Heart left ventricle (tissue), 16 donors: ENCODE results near the gene MAFF. TPM values are rescaled to one million over a fixed set of nuclear protein-coding genes. Genes with fewer than 3 reads are reported as not detected.

ENCODE experiments used
- ATAC-seq, 4 donors: fragments of 200-7000 bp; cut with Tn5 transposase; one replicate each; pipeline ENCODE4 v1.9.1; 2020 to 2022; ENCODE audit warnings: moderate library complexity in 4 of 4, mild to moderate bottlenecking in 3 of 4, moderate number of reproducible peaks in 1 of 4
- DNase-seq, 5 donors: peaks; one replicate each; pipeline ENCODE4 v3.0.0-alpha.2; 2020
- H3K27ac ChIP-seq, 12 donors: fragments of 200-600 bp; sonication (generic) in 4 of 12; one replicate each; pipeline versions ENCODE4 v1.5.0 to v1.8.0; 2016 to 2022; ENCODE audit warnings: mild to moderate bottlenecking in 2 of 12
- H3K27me3 ChIP-seq, 9 donors: fragments of 200-600 bp; sonication (generic) in 2 of 9; one replicate each; pipeline versions ENCODE4 v1.5.1 to v1.8.0; 2016 to 2022; ENCODE audit warnings: mild to moderate bottlenecking in 3 of 9
- H3K36me3 ChIP-seq, 9 donors: fragments of 200-600 bp; sonication (generic) in 2 of 9; one replicate each; pipeline versions ENCODE4 v1.5.0 to v1.8.0; 2018 to 2022; ENCODE audit warnings: mild to moderate bottlenecking in 2 of 9
- H3K4me1 ChIP-seq, 12 donors: fragments of 200-600 bp; sonication (generic) in 4 of 12; one replicate each; pipeline versions ENCODE4 v1.5.0 to v1.8.0; 2016 to 2022; ENCODE audit warnings: mild to moderate bottlenecking in 3 of 12
- H3K4me3 ChIP-seq, 12 donors: fragments of 200-600 bp; sonication (generic) in 4 of 12; one replicate each; pipeline versions ENCODE4 v1.5.0 to v1.8.0; 2017 to 2022; ENCODE audit warnings: mild to moderate bottlenecking in 9 of 12, moderate library complexity in 4 of 12
- H3K9me3 ChIP-seq, 12 donors: fragments of 200-600 bp; sonication (generic) in 4 of 12; one replicate each; pipeline versions ENCODE4 v1.5.0 to v1.8.0; 2016 to 2022; ENCODE audit warnings: mild to moderate bottlenecking in 1 of 12
- CTCF ChIP-seq, 12 donors: fragments of 200-600 bp; sonication (generic) in 4 of 12; IDR thresholded peaks; one replicate each; pipeline versions ENCODE4 v1.5.0 to v1.8.0; 2018 to 2022; ENCODE audit warnings: antibody characterized with exemption in 12 of 12, mild to moderate bottlenecking in 5 of 12
- POLR2A ChIP-seq, 2 donors: fragments of 450-650 bp; IDR thresholded peaks; one replicate each; pipeline ENCODE4 v1.6.1; 2017; ENCODE audit warnings: antibody characterized with exemption in 2 of 2, mild to moderate bottlenecking in 2 of 2, moderate library complexity in 2 of 2
- WGBS, 4 donors: extraction: QIAGEN DNeasy Blood & Tissue Kit in 2 of 4; methylation state at CpG; one replicate each; pipeline versions ENCODE4 v1.1.5 to v1.1.7; 2013 to 2018; 5-methylcytosine and 5-hydroxymethylcytosine counted together
- intact Hi-C, 10 donors: fragments of 100-400 bp; cut with DNase I; formaldehyde crosslinking; loops; one replicate each; pipeline versions ENCODE4 v1.11.1 to v1.14.2; 2022
- polyA plus RNA-seq, 2 donors: library from polyadenylated mRNA; stranded (reverse); fragments of 200-250 nt; gene quantifications; one replicate each; pipeline ENCODE4 v1.2.3, GENCODE V29; 2013
- total RNA-seq, 9 donors: library from RNA; depleted of rRNA in 2 of 9; stranded (reverse); fragments of >200 nt in 2 of 9; fragmentation: NEBNext Ultra II Directional in 3 of 9; extraction: Animal tissue kit (Norgen Biotek cat#: 25700) in 3 of 9; gene quantifications; one replicate each; pipeline versions ENCODE4 v1.1.0 to v1.2.4, GENCODE V29; 2016 to 2023
- donor health status: ischemic (EF 13 %, LVEDD 7.1; RV severe dilation, severe dysfunction).
- donor health status: healthy with polysubstance abuse.
- donor health status: DM: no; HTN: yes; CAD: no.
- donor health status: DM: no; HTN: no; CAD: no.
- donor health status: ischemic (EF 25% LVEDD 6.9; RV normal size, moderate dysfunction).
- donor health status: ischemic (EF 25% LVEDD 5.7; RV mildly dilated, moderate dysfunction).
- donor health status: healthy.
- donor health status: DM: yes; HTN: yes; CAD: no.
- donor health status: ischemic (EF 35%, LVEDD 5.7; RV mildly dilated, moderate dysfunction).
- donor health status: nonischemic (EF 11% LVEDD 7.7; RV severe dilation, severe dysfunction).
- donor health status: DM: yes; HTN: yes; CAD: no.
- donor health status: PGD.
- donor health status: ischemic (EF 29% LVEDD 5.4; RV normal size, mild dysfunction).
- donor health status: nonischemic (EF 23%, LVEDD 6.1; RV moderate dilation, normal function).

The MAFF gene
- total and polyA plus RNA-seq, 11 donors: 1.9 to 36.0 (median 4.7) TPM

DNA sequence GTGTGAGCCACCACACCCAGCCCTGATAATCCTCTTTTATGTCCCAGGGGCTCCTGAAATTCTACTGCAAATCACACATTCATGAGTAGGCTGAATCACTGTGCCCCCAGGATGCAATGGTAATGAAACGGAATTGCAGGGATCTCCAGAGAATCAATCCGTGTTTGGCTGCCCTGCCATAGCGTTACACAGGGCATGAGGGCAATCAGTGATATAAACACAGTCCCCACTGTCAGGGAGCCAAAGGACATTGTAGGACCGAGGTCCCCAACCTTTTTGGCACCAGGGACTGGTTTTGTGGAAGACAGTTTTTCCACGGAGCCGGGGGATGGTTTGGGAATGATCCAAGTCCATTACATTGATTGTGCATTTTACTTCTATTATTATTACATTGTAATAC, 11.2 kb upstream of the MAFF start:
- TF ChIP-seq POLR2A (IDR thresholded peaks at IDR 0.05): no peak
- no peak for TF ChIP-seq CTCF (IDR thresholded peaks at IDR 0.05)
- DNase-seq: no peak
- 67 to 75% (median 72%) methylated on average over 6 of the region's 6 CpGs for WGBS, 4 donors
- Histone ChIP-seq H3K4me1 (peaks cover 0 to 13% (median 4%) of the 10 kb centered on the region in 12 donors), H3K27me3 (no peaks in the 10 kb centered on the region), H3K4me3 (no peak overlapping the region), H3K36me3 (no peaks in the 10 kb centered on the region), H3K9me3 (no peaks in the 10 kb centered on the region), H3K27ac (no peak overlapping the region)
- intact Hi-C loops: no loop called here
- no peak for ATAC-seq

- H3K4me1 ChIP-seq: peaks cover 0 to 13% (median 4%) of the 10 kb centered on the region in 12 donors
- H3K36me3 ChIP-seq: no peaks in the 10 kb centered on the region
- H3K27me3 ChIP-seq: no peaks in the 10 kb centered on the region
- WGBS, 4 donors: 88 to 96% (median 93%) methylated on average over 14 of the region's 14 CpGs
- no peak for ATAC-seq
- TF ChIP-seq POLR2A (IDR thresholded peaks at IDR 0.05) (no peak), CTCF (IDR thresholded peaks at IDR 0.05) (no peak)
- no peak overlapping the region for H3K27ac ChIP-seq
- H3K9me3 ChIP-seq: no peaks in the 10 kb centered on the region
- DNase-seq: no peak
- no peak overlapping the region for H3K4me3 ChIP-seq
- intact Hi-C loops: no loop called here
These were observed 10.7 kb upstream of the MAFF start for GRCh38 chr22:38191055-38191454.

DNA sequence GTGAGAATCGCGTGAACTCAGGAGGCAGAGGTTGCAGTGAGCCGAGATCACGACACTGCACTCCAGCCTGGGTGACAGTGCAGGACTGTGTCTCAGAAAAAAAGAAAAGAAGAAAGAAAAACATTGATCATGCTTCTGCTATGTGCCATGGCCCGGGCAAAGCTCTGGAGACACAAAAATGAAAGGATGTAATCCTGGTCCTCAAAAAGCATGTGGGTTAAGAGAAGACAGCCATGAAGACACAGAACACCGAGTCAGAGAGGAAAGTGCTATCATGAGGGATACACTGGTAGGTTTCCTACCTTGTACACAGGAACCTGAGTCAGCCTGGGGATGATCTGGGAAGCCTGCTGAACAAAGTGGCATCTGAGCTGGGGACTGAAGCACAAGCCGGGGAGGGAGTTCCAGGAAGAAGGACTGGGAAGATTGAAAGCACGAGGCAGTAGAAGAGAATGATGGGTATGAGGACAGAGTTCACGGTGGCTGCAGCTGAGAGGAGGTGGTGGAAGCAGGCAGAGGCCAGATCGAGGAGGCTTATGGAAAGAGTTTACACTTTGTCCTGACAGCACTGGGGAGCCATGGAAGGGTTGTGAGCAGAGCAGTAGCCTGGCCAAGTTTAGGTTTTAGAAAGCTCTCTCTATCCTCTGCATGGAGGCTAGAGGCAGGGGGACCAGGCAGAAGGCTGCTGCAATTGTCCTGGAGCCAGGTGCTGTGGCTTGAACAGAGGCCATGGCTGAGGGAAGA, 9.9 kb upstream of the MAFF start:
- Histone ChIP-seq H3K36me3 (no peaks in the 10 kb centered on the region), H3K27ac (no peak overlapping the region), H3K4me1 (peaks cover 0 to 13% (median 4%) of the 10 kb centered on the region in 12 donors), H3K4me3 (no peak overlapping the region), H3K9me3 (no peaks in the 10 kb centered on the region), H3K27me3 (no peaks in the 10 kb centered on the region)
- no peak for TF ChIP-seq CTCF (IDR thresholded peaks at IDR 0.05)
- no peak for TF ChIP-seq POLR2A (IDR thresholded peaks at IDR 0.05)
- intact Hi-C loops: no loop called here
- 83 to 88% (median 86%) methylated on average over 10 of the region's 10 CpGs for WGBS, 4 donors
- DNase-seq (no peak), ATAC-seq (no peak)

DNA sequence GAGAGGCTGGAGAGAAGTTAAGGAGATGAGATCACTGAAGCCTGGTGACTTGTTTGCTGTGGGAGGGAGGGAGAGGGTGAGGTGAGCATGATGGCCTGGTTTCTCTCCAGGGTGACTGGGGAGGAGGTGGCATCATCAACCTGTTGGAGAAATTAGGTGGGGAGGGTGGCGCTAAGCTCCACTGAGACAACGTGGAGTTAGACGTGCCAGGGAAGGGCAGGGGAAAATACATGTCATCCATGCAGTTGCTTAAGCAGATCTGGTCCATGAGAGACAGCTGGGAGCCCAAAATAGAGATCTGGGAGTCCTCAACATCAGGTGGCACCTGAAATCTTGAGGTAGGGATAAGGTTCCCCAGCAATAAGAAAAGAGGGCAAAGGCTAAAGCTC, 9.3 kb upstream of the MAFF start:
- H3K27ac ChIP-seq: no peak overlapping the region
- intact Hi-C loops: no loop called here
- no peak for TF ChIP-seq CTCF (IDR thresholded peaks at IDR 0.05)
- TF ChIP-seq POLR2A (IDR thresholded peaks at IDR 0.05): no peak
- no peaks in the 10 kb centered on the region for H3K9me3 ChIP-seq
- no peak for DNase-seq
- H3K27me3 ChIP-seq: no peaks in the 10 kb centered on the region
- H3K36me3 ChIP-seq: no peaks in the 10 kb centered on the region
- WGBS, 4 donors: 85 to 91% (median 88%) methylated on average over 3 of the region's 3 CpGs
- peaks cover 0 to 13% (median 4%) of the 10 kb centered on the region in 12 donors for H3K4me1 ChIP-seq
- no peak for ATAC-seq
- no peak overlapping the region for H3K4me3 ChIP-seq
